ENCODE measurements around the gene RAPGEF4. TPM values are rescaled to one million over a fixed set of nuclear protein-coding genes. Genes with fewer than 3 reads are reported as not detected.

The RAPGEF4 gene
- total and polyA plus RNA-seq, 9 of the 15 experiments (the other 6 are each of a cell fraction or from before 2014, with no cell fraction given), result 0.04 to 0.33 (median 0.13) TPM; not detected in 6

DNA sequence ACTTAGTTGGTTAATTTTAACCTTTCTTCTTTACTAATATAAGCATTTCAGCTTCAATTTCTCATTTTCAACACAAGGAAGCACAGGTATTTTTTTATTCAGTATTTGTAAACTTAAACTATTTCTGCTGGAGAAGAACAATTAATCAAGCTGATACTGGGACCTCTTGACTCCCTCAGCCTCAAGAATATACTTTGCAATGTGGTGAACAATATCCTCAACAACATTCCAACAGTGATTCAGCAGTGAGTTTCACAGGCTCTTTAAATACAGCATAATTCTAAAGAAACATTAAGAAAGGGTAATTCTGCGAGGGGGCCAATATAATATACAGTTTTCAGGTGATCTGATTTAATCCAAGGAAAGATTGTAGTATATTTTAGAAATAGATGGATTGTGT lies 10.0 kb downstream of the RAPGEF4 start:
- Histone ChIP-seq H3K27ac (ENCODE audit: extremely low read depth, low read depth, low read length) (no peak overlapping the region), H3K9ac (ENCODE audit: insufficient read depth in 1 of 2, low read depth in 2 of 2, low read length in 2 of 2) (no peak overlapping the region), H3K4me1 (replicated peaks in 1 of 2; ENCODE audit: control insufficient read depth in 2 of 2, insufficient read depth in 2 of 2, low read length in 2 of 2) (no peaks in the 10 kb centered on the region), H3K9me1 (ENCODE audit: control insufficient read depth, insufficient read depth, low read length) (no peaks in the 10 kb centered on the region), H2AFZ (ENCODE audit: low read depth, low read length) (no peak overlapping the region), H3K36me3 (ENCODE audit: control insufficient read depth, insufficient read depth, low read length) (no peaks in the 10 kb centered on the region), H3K79me2 (ENCODE audit: control insufficient read depth, insufficient read depth, low read length) (no peaks in the 10 kb centered on the region), H4K20me1 (replicated peaks; ENCODE audit: control insufficient read depth, insufficient read depth, low read length) (no peaks in the 10 kb centered on the region), H3K9me3 (replicated peaks; ENCODE audit: control insufficient read depth, insufficient read depth, low read depth, low read length) (no peaks in the 10 kb centered on the region), H3K4me3 (no peak overlapping the region), H3K4me2 (ENCODE audit: insufficient read depth, low read length) (no peak overlapping the region), H3K27me3 (ENCODE audit: control insufficient read depth in 2 of 2, insufficient read depth in 2 of 2, low read length in 2 of 2) (no peaks in the 10 kb centered on the region; a peak in 1 of 5 replicates)
- no peak for DNase-seq (ENCODE audit: extremely low read depth in 1 of 4, low spot score in 3 of 4)
- no peak for FAIRE-seq
- CTCF ChIA-PET (ENCODE audit: low intra/inter-chr PET ratio), result no interaction called here
- POLR2A ChIA-PET, result no interaction called here
- no peak for ATAC-seq
- BruUV-seq (replicated peaks), result no TSS peak
- WGBS (ENCODE audit: insufficient coverage, low coverage, missing lambda C conversion rate), result 5% methylated on average over 1 of the region's 1 CpG
- intact Hi-C loops (cut with micrococcal nuclease) (no loop called here), in situ Hi-C loops (cut with MboI) (no loop called here)
- TF ChIP-seq CHD4 (IDR thresholded peaks at IDR 0.05; ENCODE audit: insufficient read depth, insufficient replicate concordance, low read depth, low read length, poor library complexity, severe bottlenecking), result no peak
- no peak for TF ChIP-seq ZNF165 (CRISPR knock-in tag; IDR thresholded peaks at IDR 0.05; ENCODE audit: borderline replicate concordance)
- TF ChIP-seq SMARCE1 (IDR thresholded peaks at IDR 0.05), result no peak
- no peak for TF ChIP-seq ZSCAN29 (IDR thresholded peaks at IDR 0.05)
- TF ChIP-seq, protein P1, sequence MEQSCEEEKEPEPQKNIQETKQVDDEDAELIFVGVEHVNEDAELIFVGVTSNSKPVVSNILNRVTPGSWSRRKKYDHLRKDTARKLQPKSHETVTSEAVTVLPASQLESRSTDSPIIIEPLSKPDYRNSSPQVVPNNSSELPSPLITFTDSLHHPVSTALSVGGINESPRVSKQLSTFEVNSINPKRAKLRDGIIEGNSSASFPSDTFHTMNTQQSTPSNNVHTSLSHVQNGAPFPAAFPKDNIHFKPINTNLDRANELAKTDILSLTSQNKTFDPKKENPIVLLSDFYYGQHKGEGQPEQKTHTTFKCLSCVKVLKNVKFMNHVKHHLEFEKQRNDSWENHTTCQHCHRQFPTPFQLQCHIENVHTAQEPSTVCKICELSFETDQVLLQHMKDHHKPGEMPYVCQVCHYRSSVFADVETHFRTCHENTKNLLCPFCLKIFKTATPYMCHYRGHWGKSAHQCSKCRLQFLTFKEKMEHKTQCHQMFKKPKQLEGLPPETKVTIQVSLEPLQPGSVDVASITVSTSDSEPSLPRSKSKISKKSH (CRISPR knock-in tag; IDR thresholded peaks at IDR 0.05), result no peak
- TF ChIP-seq SAFB2 (IDR thresholded peaks at IDR 0.05; ENCODE audit: borderline replicate concordance, low read depth, low read length, severe bottlenecking), result no peak
- no peak for TF ChIP-seq MEIS2 (IDR thresholded peaks at IDR 0.05; ENCODE audit: partially characterized antibody)
- no peak for TF ChIP-seq ZNF77 (CRISPR knock-in tag; IDR thresholded peaks at IDR 0.05)
- TF ChIP-seq ZMIZ1 (IDR thresholded peaks at IDR 0.05; ENCODE audit: low read depth in 2 of 2, low read length in 2 of 2), result no peak
- TF ChIP-seq TEAD1 (CRISPR knock-in tag; IDR thresholded peaks at IDR 0.05), result no peak
- TF ChIP-seq NONO (IDR thresholded peaks at IDR 0.05; ENCODE audit: low read depth in 2 of 2, low read length in 1 of 2), result no peak
- TF ChIP-seq ZBTB17 (CRISPR knock-in tag; IDR thresholded peaks at IDR 0.05), result no peak
- TF ChIP-seq MXD1 (CRISPR knock-in tag; IDR thresholded peaks at IDR 0.05; ENCODE audit: borderline replicate concordance, poor library complexity, severe bottlenecking), result no peak
- TF ChIP-seq, protein P2, sequence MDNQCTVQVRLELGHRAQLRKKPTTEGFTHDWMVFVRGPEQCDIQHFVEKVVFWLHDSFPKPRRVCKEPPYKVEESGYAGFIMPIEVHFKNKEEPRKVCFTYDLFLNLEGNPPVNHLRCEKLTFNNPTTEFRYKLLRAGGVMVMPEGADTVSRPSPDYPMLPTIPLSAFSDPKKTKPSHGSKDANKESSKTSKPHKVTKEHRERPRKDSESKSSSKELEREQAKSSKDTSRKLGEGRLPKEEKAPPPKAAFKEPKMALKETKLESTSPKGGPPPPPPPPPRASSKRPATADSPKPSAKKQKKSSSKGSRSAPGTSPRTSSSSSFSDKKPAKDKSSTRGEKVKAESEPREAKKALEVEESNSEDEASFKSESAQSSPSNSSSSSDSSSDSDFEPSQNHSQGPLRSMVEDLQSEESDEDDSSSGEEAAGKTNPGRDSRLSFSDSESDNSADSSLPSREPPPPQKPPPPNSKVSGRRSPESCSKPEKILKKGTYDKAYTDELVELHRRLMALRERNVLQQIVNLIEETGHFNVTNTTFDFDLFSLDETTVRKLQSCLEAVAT (IDR thresholded peaks at IDR 0.05), result no peak
- no peak for TF ChIP-seq ZNF644 (tag; IDR thresholded peaks at IDR 0.05; ENCODE audit: low read depth)
- TF ChIP-seq ZNF431 (CRISPR knock-in tag; IDR thresholded peaks at IDR 0.05), result no peak
- no peak for TF ChIP-seq ZNF133 (CRISPR knock-in tag; IDR thresholded peaks at IDR 0.05)

All from K562 (cell line).